Measurements from ENCODE around the gene PLEKHG2.

The PLEKHG2 gene

DNA sequence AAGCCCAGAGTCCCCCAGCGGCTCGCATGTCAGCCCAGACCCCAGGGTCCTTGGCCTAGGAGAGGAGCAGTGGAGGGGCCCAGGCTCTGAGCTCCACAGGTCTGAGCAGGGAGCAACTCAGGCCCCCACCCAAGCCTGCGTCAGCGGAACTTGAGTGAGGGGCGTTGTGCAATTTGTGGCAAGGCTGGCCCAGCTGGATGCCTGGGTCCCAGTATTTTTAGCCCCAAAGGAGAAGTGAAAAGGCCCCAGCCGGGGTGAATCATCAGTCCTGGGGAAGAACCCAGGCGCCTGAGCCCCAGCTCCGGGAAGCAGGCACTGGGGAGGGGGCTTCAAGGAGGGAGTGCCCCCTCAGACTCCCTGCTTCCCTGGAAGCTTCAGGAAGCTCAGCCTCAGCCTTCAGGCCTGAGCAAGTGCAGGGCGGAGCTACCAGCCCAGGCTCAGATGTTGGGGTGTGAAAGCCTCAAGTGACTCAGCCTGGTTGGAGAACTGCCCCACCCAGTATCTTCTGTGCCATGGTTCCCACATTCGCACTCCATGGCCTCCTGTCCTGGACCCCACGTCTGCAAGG, 14.1 kb upstream of the PLEKHG2 start:
- H3K9me3 Mint-ChIP-seq, result no peaks in the 10 kb centered on the region
- ATAC-seq (peak; percentile 30), DNase-seq (peak; percentile 70)
- H3K4me3 Mint-ChIP-seq, result peak overlapping the region; percentile 56
- peaks cover 63% of the 10 kb centered on the region for H3K4me1 Mint-ChIP-seq
- no peaks in the 10 kb centered on the region for H3K27me3 Mint-ChIP-seq
- peaks cover 13% of the 10 kb centered on the region for H3K36me3 Mint-ChIP-seq (ENCODE audit: low read depth)
- H3K27ac Mint-ChIP-seq, result peak overlapping the region; percentile 89

DNA sequence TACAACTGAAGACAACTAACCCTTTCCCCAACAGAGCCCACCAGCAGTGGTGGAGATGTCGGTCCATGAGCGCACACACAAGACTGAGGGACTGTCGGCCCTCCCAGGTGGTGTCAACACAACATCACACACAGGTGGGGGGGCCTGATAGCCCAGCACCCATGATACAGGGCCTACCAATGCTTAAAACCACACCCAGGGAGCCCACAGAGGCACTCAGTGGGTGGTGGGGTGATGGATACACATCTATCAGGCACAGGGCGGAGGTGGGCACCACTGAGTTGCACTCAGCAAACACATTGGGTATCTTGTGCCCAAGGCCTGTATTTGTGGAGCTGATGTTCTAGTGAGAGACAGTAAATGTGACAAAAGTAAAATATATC, 12.8 kb upstream of the PLEKHG2 start:
- Mint-ChIP-seq H3K27me3 (no peaks in the 10 kb centered on the region), H3K9me3 (no peaks in the 10 kb centered on the region), H3K36me3 (ENCODE audit: low read depth) (peaks cover 8% of the 10 kb centered on the region), H3K4me1 (peaks cover 68% of the 10 kb centered on the region), H3K27ac (peak overlapping the region; percentile 35), H3K4me3 (no peak overlapping the region)
- ATAC-seq, result no peak
- no peak for DNase-seq

DNA sequence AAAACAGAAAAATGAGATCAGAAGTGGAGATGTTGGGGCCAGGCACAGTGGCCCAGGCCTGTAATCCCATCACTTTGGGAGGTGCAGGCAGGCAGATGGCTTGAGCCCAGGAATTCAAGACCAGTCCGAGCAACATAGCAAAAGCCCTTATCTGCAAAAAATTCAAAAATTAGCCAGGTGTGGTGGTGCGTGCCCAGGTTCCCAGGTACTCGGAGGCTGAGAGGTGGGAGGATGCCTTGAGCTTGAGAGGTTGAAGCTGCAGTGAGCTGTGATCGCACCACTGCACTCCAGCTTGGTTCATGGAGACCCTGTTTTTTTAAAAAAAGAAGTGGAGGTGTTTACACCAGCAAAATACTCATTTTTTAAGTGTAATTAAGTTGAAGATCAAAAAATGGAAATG, 12.4 kb upstream of the PLEKHG2 start:
- peak overlapping the region; percentile 35 for H3K27ac Mint-ChIP-seq
- H3K36me3 Mint-ChIP-seq (ENCODE audit: low read depth), result peaks cover 8% of the 10 kb centered on the region
- DNase-seq, result no peak
- peaks cover 72% of the 10 kb centered on the region for H3K4me1 Mint-ChIP-seq
- no peak overlapping the region for H3K4me3 Mint-ChIP-seq
- H3K9me3 Mint-ChIP-seq, result no peaks in the 10 kb centered on the region
- ATAC-seq, result no peak
- H3K27me3 Mint-ChIP-seq, result no peaks in the 10 kb centered on the region

DNA sequence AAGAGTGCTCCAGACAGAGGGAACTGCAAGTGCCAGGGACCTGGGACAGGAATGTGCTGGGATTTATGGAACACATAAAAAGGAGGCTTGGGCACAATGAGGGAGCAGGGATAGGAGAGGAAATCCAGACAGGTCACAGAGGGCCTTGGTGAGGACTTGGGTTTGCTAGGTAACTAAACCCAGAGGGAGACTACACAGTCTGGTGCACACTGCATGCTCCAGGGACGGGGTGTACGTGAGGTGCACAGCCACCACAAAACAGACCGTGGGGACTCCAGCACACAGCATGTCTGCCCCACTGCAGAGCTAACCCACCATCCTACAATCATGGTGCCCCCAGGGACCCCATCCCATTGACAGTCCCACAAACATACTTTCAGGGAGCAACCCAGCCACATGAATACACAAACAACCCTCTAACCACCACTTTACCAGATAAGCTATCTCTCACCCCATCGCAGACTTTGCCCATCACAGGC, 11.4 kb upstream of the PLEKHG2 start:
- H3K9me3 Mint-ChIP-seq, result no peaks in the 10 kb centered on the region
- ATAC-seq (peak; percentile 3), DNase-seq (no peak)
- no peaks in the 10 kb centered on the region for H3K27me3 Mint-ChIP-seq
- H3K4me3 Mint-ChIP-seq, result peak overlapping the region; percentile 70
- peak overlapping the region; percentile 96 for H3K27ac Mint-ChIP-seq
- H3K36me3 Mint-ChIP-seq (ENCODE audit: low read depth), result peaks cover 6% of the 10 kb centered on the region
- peaks cover 83% of the 10 kb centered on the region for H3K4me1 Mint-ChIP-seq

DNA sequence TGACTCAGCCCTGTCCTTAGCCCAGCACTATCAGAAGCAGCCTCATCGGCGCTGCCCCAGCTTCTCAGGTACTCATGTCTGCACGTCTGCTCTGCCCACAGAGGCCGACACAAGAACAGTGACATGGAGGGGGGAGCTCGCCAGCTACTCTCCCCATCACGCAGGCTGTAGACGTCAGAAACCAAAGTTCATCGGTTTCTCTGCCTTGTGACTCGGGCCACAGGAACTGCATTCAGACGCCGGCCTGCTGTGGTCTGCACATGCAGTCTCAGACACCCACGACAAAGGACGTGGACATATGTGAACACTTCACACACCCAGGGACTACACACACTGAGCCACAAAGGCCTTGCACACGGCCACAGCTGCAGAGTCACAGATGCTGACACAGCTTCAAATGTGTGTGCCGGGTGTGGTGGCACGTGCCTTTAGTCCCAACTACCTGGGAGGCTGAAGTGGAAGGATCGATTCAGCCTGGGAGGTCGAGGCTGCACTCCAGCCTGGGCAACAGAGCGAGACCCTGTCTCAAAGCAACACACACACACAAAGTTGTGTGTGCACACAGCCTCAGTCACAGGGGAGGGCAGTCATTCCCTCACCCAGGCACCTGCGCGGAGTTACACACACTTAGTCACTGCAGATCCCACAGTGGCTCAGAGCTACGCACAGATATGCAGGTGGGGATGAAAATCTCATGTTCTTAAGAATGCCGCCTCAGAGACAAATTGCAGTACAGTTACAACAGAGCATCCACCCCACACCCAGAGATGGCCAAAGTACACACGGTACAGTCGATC, 10.7 kb upstream of the PLEKHG2 start:
- ATAC-seq, result peak; percentile 75
- Mint-ChIP-seq H3K27me3 (no peaks in the 10 kb centered on the region), H3K4me3 (peak overlapping the region; percentile 70), H3K9me3 (no peaks in the 10 kb centered on the region), H3K36me3 (ENCODE audit: low read depth) (peaks cover 6% of the 10 kb centered on the region), H3K27ac (peak overlapping the region; percentile 96), H3K4me1 (peaks cover 85% of the 10 kb centered on the region)
- DNase-seq, result peak; percentile 85

DNA sequence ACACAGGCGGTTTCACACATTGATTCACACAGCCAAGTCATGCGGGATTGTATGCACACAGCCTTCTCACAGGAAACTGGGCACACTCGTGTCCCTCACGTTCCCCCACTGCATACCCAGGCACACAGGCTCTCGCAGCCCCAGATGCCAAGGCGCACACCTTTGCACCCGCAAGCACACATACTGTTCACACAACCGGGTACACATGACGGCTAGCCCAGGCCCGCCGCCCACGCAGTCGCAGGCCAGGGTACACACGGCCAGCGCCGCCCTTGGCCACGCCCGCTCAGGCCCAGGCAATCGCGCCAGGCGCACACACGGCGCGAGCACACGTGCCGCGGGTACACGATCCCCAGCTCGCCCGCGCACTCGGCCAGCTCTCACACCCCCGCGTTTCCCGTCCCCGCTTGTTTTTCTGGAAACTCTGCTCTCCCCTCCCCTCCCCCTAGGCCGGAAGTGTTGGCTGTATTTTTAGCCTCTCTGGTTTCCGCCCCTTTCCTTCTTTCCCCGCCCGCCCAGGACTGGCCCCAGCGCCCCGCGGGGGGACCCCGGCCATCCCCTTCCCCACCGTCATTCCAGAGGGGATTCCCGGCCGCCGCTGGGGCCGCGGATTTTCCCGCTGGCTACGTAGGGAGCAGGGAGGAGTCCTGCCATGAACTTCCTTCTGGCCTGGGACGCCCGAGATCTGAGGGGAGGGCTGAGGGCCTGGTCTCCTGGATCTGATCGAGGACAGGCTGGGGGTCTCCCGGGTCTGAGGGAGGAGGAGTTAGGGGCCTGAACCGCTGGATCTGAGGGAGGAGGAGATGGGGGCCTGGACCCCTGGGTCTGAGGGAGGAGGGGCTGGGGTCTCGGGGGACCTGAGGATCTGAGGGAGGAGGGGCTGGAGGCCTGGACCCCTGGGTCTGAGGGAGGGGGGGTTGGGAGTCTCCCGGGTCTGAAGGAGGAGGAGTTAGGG, 9.8 kb upstream of the PLEKHG2 start:
- peaks cover 81% of the 10 kb centered on the region for H3K4me1 Mint-ChIP-seq
- H3K9me3 Mint-ChIP-seq, result no peaks in the 10 kb centered on the region
- no peaks in the 10 kb centered on the region for H3K27me3 Mint-ChIP-seq
- H3K27ac Mint-ChIP-seq, result peak overlapping the region; percentile 96
- DNase-seq (peak; percentile 87), ATAC-seq (peak; percentile 0)
- peak overlapping the region; percentile 70 for H3K4me3 Mint-ChIP-seq
- H3K36me3 Mint-ChIP-seq (ENCODE audit: low read depth), result peaks cover 9% of the 10 kb centered on the region

DNA sequence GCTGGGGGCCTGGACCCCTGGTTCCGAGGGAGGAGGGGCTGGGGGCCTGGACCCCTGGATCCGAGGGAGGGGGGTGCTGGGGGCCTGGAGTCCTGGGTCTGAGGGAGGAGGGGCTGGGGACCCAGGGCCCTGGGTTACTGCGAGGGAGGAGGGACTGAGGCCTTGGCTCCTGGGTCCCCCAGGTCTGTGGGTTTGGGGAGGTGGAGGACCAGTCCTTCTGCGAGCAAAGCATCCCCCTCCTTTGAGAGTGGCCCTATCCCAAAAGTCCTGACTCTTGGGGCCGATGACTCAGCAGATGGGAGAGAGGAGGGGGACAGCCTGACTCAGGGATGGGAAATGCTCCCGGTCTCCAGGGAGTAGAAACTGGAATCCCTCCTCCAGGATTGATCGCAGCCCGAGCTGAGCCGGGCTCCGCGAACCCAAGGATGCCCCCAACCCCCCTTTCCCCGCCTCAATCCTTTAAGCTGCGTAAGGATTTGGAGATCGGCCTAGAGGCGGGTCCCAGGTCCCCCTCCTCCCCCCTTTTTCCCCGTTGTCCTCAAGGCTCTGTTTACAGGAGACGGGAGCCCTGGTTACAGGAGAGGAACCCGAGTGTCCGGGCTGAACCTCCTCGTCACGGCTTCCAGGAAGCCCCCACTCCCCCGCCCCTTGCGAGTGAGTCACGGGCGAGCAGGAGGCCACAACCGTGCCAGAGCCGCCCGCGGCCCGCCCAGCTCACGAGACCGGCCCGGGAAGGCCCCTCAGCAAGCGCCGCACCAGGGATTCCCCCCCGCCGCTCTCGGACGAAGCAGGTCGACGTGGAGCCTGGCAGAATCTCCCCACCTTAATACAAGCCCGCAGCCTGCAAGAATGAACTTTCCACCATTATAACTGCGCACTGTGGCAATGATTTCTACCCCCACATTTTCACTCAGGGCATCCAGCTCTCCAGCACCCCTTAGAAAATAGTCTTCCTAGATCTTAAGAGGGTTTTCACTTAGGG, 8.8 kb upstream of the PLEKHG2 start:
- H3K4me3 Mint-ChIP-seq, result peak overlapping the region; percentile 70
- H3K27me3 Mint-ChIP-seq, result no peaks in the 10 kb centered on the region
- DNase-seq (peak; percentile 96), ATAC-seq (peak; percentile 26)
- no peaks in the 10 kb centered on the region for H3K9me3 Mint-ChIP-seq
- peaks cover 17% of the 10 kb centered on the region for H3K36me3 Mint-ChIP-seq (ENCODE audit: low read depth)
- H3K27ac Mint-ChIP-seq, result peak overlapping the region; percentile 96
- H3K4me1 Mint-ChIP-seq, result peaks cover 76% of the 10 kb centered on the region

DNA sequence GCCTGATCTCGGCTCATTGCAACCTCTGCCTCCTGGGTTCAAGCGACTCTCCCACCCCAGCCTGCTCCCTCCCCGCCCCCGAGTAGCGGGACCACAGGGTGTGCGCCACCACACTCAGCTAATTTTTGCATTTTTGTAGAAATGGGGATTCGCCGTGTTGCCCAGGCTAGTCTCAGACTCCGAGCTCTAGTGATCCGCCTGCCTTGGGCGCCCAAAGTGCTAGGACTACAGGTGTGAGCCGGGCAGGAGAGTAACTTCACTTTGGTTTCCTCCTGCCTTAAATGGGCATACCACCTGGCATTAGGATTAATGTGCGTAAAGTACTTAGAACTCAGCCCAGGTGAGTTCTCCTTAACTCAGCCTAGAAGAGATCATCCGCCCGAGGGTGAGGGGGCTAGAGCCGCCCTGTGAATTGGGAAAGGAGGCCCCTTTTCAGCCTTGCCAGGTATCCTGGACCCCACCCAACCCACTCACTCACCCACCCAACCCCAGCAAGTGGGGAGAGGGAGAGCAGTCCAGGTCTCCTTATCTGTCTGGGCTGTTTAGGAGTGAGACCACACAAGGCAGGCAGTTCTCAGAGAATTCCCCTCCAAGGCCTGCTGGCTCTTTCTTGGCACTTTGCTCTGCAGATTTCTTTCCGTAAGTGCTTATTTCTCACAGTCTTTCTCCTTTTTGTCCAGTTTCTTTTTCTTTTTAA, 7.1 kb upstream of the PLEKHG2 start:
- H3K4me1 Mint-ChIP-seq, result peaks cover 68% of the 10 kb centered on the region
- ATAC-seq (no peak), DNase-seq (no peak)
- H3K4me3 Mint-ChIP-seq, result peak overlapping the region; percentile 86
- peaks cover 15% of the 10 kb centered on the region for H3K36me3 Mint-ChIP-seq (ENCODE audit: low read depth)
- no peaks in the 10 kb centered on the region for H3K27me3 Mint-ChIP-seq
- no peaks in the 10 kb centered on the region for H3K9me3 Mint-ChIP-seq
- peak overlapping the region; percentile 69 for H3K27ac Mint-ChIP-seq

DNA sequence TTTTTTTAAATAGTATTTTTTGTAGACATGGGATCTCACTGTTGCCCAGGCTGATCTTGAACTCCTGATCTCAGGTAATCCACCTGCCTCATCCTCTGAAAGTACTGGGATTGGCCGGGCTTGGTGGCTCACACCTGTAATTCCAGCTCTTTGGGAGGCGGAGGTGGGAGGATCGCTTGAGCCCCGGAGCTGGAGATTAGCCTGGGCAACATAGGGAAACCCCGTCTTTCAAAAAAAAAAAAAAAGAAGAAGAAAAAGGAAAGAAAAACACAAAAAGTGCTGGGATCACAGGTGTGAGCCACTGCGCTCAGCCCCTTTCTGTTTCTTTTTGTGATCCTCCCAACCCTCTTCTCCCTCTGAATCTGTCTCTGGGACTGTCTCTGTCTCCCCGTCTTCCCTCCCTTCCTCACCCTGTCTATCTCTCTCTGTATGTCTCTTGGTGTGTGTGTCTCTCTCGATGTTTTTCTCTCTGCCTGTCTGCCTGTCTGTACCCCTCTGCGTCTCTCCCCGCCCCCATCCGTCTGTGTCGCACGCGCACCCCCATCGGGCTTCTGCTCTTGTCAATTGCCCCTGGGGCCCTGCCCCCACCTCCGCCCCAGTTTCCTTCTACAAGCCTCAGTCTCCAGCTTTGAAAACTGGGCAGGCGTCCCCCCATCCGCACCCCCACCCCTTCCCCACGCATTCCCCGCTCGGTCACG, 6.4 kb upstream of the PLEKHG2 start:
- Mint-ChIP-seq H3K4me1 (peaks cover 68% of the 10 kb centered on the region), H3K27me3 (no peaks in the 10 kb centered on the region), H3K9me3 (no peaks in the 10 kb centered on the region), H3K27ac (peak overlapping the region; percentile 92), H3K36me3 (ENCODE audit: low read depth) (peaks cover 15% of the 10 kb centered on the region), H3K4me3 (peak overlapping the region; percentile 86)
- DNase-seq, result peak; percentile 86
- ATAC-seq, result peak; percentile 2

DNA sequence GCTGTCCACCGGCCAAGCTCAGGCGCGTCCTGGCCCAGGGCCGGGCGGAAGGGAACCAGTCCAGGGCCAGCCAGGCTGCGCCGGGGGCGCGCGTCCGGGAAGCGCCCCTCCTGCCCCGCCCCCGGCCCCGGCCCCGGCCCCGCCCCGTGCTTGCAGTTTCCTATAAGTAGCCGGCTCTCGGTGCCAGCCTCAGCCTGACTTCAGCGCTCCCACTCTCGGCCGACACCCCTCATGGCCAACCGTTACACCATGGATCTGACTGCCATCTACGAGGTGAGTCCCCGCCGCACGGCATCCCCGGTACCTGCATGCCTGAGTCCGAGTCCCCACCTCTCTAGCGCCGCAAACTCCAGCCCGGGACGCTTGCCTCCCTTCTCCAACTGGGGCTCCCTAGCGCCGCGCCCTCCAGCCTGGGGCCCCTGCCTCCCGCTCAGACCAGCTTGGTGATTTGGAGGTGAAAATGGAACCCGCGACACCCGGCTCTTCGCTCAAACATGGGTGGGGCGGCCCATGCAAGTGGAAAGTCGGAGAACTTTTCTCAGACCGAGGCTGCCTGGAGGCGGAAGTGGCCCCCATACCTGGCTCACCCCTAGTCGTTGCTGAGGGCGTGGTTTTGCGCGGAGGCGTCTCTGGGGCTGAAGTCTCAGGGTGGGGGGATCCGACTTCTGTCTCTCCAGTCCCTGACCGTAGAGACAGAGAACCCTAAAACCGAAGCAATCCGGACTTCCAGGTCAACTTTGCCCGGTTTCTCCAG, 5.6 kb upstream of the PLEKHG2 start, which contains the start of gene ZFP36:
Gene ZFP36 (plus strand): TSS at position 192 of the 754 bp plus-strand sequence. CDS start 58 bp downstream, at position 250.
- H3K27ac Mint-ChIP-seq, result peak within 1 kb of the TSS; percentile 92
- DNase-seq (peak; percentile 88), ATAC-seq (peak; percentile 30)
- H3K4me3 Mint-ChIP-seq, result peak within 1 kb of the TSS; percentile 86
- no peaks in the 10 kb centered on the region for H3K27me3 Mint-ChIP-seq
- peaks cover 68% of the 10 kb centered on the region for H3K4me1 Mint-ChIP-seq
- no peaks in the 10 kb centered on the region for H3K9me3 Mint-ChIP-seq
- peaks cover 15% of the 10 kb centered on the region for H3K36me3 Mint-ChIP-seq (ENCODE audit: low read depth)

DNA sequence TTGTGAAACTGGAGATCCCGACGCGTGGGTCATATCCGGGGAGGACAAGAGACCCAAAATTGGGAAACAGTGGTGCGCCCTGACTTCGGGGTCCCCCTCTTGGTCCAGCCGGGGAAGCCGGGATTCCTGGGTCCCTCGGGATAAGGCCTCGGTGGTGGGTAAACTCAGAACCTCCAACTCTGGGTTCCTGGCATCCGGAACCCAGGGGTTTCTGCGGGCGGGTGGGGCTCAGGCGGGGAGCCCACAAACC, 5.1 kb upstream of the PLEKHG2 start:
- no peak for DNase-seq

DNA sequence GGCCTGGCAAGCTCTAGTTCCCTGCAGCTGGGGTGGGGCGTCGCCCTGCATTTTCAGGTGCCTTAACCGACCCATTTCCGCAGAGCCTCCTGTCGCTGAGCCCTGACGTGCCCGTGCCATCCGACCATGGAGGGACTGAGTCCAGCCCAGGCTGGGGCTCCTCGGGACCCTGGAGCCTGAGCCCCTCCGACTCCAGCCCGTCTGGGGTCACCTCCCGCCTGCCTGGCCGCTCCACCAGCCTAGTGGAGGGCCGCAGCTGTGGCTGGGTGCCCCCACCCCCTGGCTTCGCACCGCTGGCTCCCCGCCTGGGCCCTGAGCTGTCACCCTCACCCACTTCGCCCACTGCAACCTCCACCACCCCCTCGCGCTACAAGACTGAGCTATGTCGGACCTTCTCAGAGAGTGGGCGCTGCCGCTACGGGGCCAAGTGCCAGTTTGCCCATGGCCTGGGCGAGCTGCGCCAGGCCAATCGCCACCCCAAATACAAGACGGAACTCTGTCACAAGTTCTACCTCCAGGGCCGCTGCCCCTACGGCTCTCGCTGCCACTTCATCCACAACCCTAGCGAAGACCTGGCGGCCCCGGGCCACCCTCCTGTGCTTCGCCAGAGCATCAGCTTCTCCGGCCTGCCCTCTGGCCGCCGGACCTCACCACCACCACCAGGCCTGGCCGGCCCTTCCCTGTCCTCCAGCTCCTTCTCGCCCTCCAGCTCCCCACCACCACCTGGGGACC, 4.6 kb upstream of the PLEKHG2 start:
- Mint-ChIP-seq H3K4me1 (peaks cover 63% of the 10 kb centered on the region), H3K27me3 (peaks cover 2% of the 10 kb centered on the region), H3K27ac (peak overlapping the region; percentile 92), H3K36me3 (ENCODE audit: low read depth) (peaks cover 17% of the 10 kb centered on the region), H3K4me3 (peak overlapping the region; percentile 86), H3K9me3 (no peaks in the 10 kb centered on the region)
- ATAC-seq (no peak), DNase-seq (peak; percentile 66)

More for the DNA sequence above, 5.1 kb upstream of the PLEKHG2 start:
- H3K4me3 Mint-ChIP-seq, result peak overlapping the region; percentile 86
- peak overlapping the region; percentile 92 for H3K27ac Mint-ChIP-seq
- H3K4me1 Mint-ChIP-seq, result peaks cover 68% of the 10 kb centered on the region
- no peaks in the 10 kb centered on the region for H3K9me3 Mint-ChIP-seq
- H3K27me3 Mint-ChIP-seq, result peaks cover 2% of the 10 kb centered on the region
- no peak for ATAC-seq
- peaks cover 17% of the 10 kb centered on the region for H3K36me3 Mint-ChIP-seq (ENCODE audit: low read depth)
